GM12872 (cell line): ENCODE data around the gene WNT5B.

Source experiments
- TF ChIP-seq, protein P1 (sequence below): IDR thresholded peaks from 3 replicates; pipeline ENCODE4 v1.5.1; 2011; ENCODE audit warnings: low read depth, mild to moderate bottlenecking, low read length, moderate library complexity; ENCODE audit not compliant: insufficient read depth

WNT5B gene

DNA sequence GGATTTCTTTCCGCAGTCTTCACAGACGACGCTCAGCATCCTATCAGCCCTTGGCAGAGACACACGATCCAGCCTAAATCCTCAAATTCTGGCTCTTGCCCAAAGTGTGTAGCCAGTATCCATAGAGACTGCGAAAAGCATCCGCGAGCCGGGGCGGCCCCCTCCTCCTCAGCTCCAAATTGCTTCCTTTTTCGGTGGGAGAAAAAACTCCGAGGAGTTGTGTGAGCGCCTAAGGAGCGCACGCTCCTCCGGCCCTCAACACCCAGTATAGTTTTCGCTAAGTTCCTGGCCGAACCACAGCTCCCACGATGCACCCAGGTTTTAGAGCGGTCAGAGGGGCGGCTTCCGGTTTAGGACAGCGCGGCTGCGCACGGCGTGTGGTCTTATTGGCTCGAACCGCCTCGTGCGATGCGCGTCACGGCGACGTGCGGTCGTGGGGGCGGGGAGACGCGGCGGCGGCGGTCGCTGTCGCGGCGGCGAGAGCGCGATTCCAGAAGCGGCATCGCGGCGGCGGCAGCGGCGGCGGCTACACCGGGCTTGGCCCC lies 61.6 kb downstream of the WNT5B start, which contains the start of gene ADIPOR2:
ADIPOR2 (plus strand) TSS at position 493 of the 545 bp plus-strand sequence. CDS start 63,274 bp downstream, outside the sequence.
- TF ChIP-seq, protein P1, sequence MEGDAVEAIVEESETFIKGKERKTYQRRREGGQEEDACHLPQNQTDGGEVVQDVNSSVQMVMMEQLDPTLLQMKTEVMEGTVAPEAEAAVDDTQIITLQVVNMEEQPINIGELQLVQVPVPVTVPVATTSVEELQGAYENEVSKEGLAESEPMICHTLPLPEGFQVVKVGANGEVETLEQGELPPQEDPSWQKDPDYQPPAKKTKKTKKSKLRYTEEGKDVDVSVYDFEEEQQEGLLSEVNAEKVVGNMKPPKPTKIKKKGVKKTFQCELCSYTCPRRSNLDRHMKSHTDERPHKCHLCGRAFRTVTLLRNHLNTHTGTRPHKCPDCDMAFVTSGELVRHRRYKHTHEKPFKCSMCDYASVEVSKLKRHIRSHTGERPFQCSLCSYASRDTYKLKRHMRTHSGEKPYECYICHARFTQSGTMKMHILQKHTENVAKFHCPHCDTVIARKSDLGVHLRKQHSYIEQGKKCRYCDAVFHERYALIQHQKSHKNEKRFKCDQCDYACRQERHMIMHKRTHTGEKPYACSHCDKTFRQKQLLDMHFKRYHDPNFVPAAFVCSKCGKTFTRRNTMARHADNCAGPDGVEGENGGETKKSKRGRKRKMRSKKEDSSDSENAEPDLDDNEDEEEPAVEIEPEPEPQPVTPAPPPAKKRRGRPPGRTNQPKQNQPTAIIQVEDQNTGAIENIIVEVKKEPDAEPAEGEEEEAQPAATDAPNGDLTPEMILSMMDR = no peak

DNA sequence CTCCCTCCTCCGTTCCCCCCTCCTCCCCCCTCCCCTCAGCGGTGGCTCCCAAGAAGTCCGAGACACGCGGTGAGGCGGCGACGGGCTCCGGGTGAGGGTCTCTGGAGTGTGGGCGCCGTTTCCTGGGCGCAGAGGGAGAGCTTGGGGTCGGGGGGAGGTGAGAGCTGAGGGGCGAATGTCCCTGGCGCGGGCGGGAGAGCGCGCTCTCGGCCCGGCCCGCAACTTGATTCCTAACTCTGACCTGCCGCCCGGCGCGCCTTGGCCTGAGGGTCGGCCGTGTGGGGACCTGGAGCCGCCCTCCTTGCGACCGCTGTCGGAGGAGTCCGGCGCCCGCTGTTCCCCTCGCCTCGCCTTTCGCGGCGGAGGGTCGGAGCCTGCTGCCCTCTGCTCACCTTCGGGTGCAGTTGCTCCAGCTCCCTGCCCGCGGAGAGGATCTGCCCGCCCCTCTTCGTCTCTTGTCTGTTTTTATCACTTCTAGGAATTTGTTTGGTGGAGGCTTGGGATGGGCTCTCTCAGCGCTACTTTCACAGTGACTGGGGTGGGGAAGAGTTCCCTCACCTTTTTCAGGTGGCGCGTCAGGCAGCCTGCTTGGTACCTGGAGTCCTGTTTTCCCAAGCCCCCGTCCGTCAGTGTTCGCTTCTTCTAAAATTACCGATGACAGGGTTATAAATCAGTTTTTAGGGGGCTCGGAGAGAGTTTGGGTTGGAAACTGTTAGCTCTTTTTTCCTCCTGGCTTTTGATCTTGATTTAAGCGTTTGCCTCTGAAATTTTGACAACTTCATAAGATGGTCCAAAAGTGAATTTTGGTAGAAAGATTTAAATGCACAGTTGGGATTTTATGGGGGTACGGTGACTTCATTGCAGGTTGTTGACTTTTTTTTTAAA lies 62.3 kb downstream of the WNT5B start:
- TF ChIP-seq, protein P1 = no peak

DNA sequence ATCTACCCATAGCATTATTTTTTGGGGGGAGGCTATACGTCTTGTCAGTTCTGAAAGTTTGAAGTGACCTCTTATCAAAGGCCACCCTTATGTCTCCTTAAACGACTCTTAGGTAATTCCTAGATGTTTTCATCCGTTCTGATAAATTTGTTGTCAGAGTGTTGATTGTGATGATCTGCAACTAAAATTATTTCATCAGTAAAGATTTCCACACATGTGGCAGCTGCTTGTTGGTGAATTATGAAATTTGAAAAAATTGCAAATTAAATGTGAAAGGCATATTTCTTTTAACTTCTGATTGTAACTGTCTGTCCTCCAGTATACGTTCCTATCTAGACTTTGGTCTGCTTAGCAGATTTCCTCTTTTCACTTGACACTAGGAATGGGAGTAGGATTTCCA lies 63.2 kb downstream of the WNT5B start:
- TF ChIP-seq, protein P1 = no peak

DNA sequence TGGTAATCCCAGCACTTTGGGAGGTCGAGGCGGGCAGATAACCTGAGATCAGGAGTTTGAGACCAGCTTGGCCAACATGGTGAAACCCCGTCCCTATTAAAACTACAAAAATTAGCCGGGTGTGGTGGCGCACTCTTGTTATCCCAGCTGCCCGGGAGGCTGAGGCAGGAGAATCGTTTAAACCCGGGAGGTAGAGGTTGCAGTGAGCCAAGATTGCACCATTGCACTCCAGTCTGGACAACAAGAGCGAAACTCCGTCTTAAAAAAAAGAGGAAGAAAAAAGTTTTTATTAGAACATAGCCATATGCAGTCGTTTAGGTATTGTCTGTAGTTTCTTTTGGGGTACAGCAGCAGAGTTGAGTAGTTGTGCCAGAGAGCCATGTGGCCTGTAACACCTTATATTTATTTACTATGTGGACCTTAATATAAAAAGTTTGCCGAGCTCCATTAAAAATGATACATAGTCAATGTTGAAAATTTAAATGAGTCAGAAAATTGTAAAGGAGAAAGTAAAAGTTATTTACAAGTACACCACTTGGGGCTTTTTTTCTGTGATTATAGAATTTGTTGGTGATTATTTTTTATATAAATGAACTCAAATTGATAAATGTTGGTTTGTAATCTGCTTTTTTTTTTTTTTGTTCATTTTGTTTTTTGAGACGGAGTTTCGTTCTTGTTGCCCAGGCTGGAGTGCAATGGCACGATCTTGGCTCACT lies 64.0 kb downstream of the WNT5B start:
- TF ChIP-seq, protein P1 = no peak

DNA sequence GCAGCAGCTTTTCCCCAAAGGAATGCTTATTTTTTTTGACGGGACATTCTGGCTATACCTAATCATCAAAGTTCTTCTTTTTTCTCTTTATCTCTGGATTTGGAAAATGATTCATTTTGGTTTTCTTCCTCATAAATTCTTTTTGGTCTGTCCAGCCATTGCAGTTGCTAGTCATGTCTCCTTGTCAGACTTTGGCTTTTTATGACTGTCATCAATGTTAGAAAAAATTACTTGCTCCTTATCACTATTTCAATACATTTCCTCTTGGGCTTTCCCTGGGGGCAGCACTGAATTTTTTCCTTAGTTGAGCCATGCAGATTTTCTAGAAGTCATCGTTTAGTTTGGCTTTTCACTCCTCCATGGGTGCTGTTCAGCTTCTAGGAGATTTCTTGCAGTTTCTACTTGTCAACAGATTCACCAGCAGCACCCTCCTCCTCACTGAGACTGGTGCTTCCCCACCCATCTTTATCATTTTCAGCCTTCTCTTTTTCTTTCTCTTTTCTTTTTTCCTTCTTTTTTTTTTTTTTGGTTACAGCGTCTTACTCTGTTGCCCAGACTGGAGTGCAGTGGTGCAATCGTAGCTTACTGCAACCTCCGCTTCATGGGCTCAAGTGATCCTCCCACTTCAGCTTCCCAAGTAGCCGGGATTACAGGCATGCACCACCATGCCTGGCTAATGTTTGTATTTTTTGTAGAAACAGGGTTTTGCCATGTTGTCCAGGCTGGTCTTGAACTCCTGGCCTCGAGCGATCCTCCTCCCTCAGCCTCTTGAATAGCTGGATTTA lies 67.0 kb downstream of the WNT5B start:
- TF ChIP-seq, protein P1 = no peak

DNA sequence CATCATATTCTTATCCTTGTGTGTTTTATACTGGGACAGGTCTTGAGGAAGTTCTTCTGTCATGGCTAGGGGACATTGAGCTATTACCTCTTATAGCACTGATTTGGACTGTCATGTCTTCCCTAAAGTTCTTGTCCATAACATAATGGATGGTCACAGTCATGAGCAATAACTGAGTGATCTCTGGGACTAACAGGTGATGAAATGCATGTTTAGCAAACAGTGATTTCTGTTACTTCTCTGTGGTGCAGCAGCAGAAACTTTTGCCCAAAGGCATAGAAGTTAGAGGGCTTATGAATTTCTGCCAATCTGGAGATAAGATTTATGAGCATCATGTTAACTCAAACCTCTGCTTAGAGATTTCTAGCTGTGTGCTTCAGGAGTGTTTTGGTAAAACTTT lies 67.8 kb downstream of the WNT5B start:
- TF ChIP-seq, protein P1 = no peak
